Fibroblast of lung (primary cell): ENCODE results near the gene PTER. TPM values are rescaled to one million over a fixed set of nuclear protein-coding genes. Genes with fewer than 3 reads are reported as not detected.

ENCODE experiments used
- DNase-seq, 2 donors: peaks; one replicate each; pipeline versions ENCODE4 v3.0.0 to v3.0.0-alpha.2; 2010; ENCODE audit warnings: low read depth in 2 of 2
- H2AFZ ChIP-seq: 2 replicates; pipeline ENCODE4 v1.5.1; 2012; ENCODE audit warnings: low read length, control low read depth, inconsistent platforms
- H3K27ac ChIP-seq: 2 replicates; pipeline ENCODE4 v1.5.1; 2011; ENCODE audit warnings: low read length, control low read depth; ENCODE audit not compliant: insufficient read depth
- H3K27me3 ChIP-seq: 2 replicates; pipeline ENCODE4 v1.5.1; 2011; ENCODE audit warnings: mild to moderate bottlenecking, low read length; ENCODE audit not compliant: control insufficient read depth, insufficient read depth
- H3K36me3 ChIP-seq: 2 replicates; pipeline ENCODE4 v1.5.1; 2011; ENCODE audit warnings: low read length; ENCODE audit not compliant: control insufficient read depth, insufficient read depth
- H3K4me1 ChIP-seq: 2 replicates; pipeline ENCODE4 v1.5.1; 2011; ENCODE audit warnings: low read length; ENCODE audit not compliant: control insufficient read depth, insufficient read depth; ENCODE audit errors: extremely low read depth
- H3K4me2 ChIP-seq: 2 replicates; pipeline ENCODE4 v1.5.1; 2011; ENCODE audit warnings: low read length, control low read depth; ENCODE audit not compliant: insufficient read depth; ENCODE audit errors: extremely low read depth
- H3K4me3 ChIP-seq, 4 experiments: fragments of 200-600 bp in 1 of 4; sonication (generic) in 1 of 4; replicated peaks in 1 of 4; 2 replicates each; pipeline ENCODE4 v1.5.1; 2011 to 2016; ENCODE audit warnings: low read length in 4 of 4, low read depth in 3 of 4, mild to moderate bottlenecking in 3 of 4, control low read depth in 2 of 4, inconsistent platforms in 1 of 4, mixed read lengths in 1 of 4; ENCODE audit not compliant: insufficient read depth in 1 of 4; ENCODE audit errors: control extremely low read depth in 1 of 4
- H3K79me2 ChIP-seq: 2 replicates; pipeline ENCODE4 v1.5.1; 2012; ENCODE audit warnings: mild to moderate bottlenecking, low read length, inconsistent platforms; ENCODE audit not compliant: control insufficient read depth, insufficient read depth
- H3K9ac ChIP-seq: 2 replicates; pipeline ENCODE4 v1.5.1; 2011; ENCODE audit warnings: mild to moderate bottlenecking, low read length, control low read depth; ENCODE audit not compliant: insufficient read depth
- H3K9me3 ChIP-seq: 2 replicates; pipeline ENCODE4 v1.5.1; 2012; ENCODE audit warnings: low read depth, low read length; ENCODE audit not compliant: control insufficient read depth, insufficient read depth
- H4K20me1 ChIP-seq: 2 replicates; pipeline ENCODE4 v1.5.1; 2011; ENCODE audit warnings: low read length; ENCODE audit not compliant: control insufficient read depth, insufficient read depth; ENCODE audit errors: extremely low read depth
- EZH2 ChIP-seq: IDR thresholded peaks from 2 replicates; pipeline ENCODE4 v1.5.1; 2012; ENCODE audit warnings: low read length, control low read depth, mild to moderate bottlenecking; ENCODE audit errors: missing control alignments
- polyA plus RNA-seq, 2 donors: library from polyadenylated mRNA; depleted of rRNA in 1 of 2; stranded (reverse) in 1 of 2; unstranded in 1 of 2; fragments of >200 nt; gene quantifications; 2 replicates each; pipeline ENCODE4 v1.2.1, GENCODE V29; 2011 to 2012; ENCODE audit warnings: missing spikeins in 1 of 2
- total RNA-seq: library from RNA; depleted of rRNA; stranded (reverse); fragments of >200 nt; gene quantifications from 2 replicates; pipeline ENCODE4 v1.2.1, GENCODE V29; 2014
- TF ChIP-seq, protein P1 (sequence below), 2 donors: IDR thresholded peaks in 1 of 2; conservative IDR thresholded peaks in 1 of 2; 1 replicate in 1 of 2; 2 replicates in 1 of 2; pipeline ENCODE4 v1.5.1; 2011 to 2012; ENCODE audit warnings: low read length in 2 of 2, control low read depth in 1 of 2, inconsistent platforms in 1 of 2, low read depth in 1 of 2, mild to moderate bottlenecking in 1 of 2

The PTER gene
- total and polyA plus RNA-seq, 2 donors (not counting 1 experiment from before 2014, with no cell fraction given) = 8.8 to 10.4 TPM

DNA sequence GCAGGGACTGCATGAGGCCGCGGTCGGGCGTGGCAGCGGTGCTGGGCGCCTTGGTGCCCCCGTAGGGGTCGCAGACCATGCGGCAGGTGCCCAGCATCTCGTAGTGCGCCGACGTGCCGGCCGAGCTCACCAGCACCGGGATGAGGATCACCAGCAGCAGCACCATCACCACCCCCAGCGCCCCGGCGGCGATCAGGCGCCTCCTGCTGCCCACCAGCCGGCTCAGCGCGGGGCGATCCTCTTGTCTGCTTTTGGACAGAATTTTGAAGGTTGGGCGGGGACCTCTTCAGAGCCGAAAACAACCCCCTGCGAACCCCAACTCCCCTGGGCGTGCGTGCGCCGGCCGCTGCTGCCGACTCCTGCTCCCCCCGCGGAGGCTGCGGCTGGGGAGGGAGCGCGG, 84.1 kb downstream of the PTER start:
- no peaks in the 10 kb centered on the region for H4K20me1 ChIP-seq
- DNase-seq = peak; percentile 9 to 14
- no peak overlapping the region for H2AFZ ChIP-seq
- H3K4me1 ChIP-seq = no peaks in the 10 kb centered on the region
- H3K79me2 ChIP-seq = no peaks in the 10 kb centered on the region
- H3K27ac ChIP-seq = no peak overlapping the region
- H3K27me3 ChIP-seq = peaks cover 41% of the 10 kb centered on the region
- TF ChIP-seq EZH2 = peak; percentile 79
- TF ChIP-seq, protein P1, sequence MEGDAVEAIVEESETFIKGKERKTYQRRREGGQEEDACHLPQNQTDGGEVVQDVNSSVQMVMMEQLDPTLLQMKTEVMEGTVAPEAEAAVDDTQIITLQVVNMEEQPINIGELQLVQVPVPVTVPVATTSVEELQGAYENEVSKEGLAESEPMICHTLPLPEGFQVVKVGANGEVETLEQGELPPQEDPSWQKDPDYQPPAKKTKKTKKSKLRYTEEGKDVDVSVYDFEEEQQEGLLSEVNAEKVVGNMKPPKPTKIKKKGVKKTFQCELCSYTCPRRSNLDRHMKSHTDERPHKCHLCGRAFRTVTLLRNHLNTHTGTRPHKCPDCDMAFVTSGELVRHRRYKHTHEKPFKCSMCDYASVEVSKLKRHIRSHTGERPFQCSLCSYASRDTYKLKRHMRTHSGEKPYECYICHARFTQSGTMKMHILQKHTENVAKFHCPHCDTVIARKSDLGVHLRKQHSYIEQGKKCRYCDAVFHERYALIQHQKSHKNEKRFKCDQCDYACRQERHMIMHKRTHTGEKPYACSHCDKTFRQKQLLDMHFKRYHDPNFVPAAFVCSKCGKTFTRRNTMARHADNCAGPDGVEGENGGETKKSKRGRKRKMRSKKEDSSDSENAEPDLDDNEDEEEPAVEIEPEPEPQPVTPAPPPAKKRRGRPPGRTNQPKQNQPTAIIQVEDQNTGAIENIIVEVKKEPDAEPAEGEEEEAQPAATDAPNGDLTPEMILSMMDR (conservative IDR thresholded peaks at IDR 0.05 in 1 of 2, IDR thresholded peaks at IDR 0.05 in 1 of 2; ENCODE audit: low read depth in 1 of 2, low read length in 2 of 2) = peak; percentile 28 to 37
- peak overlapping the region; percentile 51 for H3K4me2 ChIP-seq
- H3K36me3 ChIP-seq = no peaks in the 10 kb centered on the region
- H3K4me3 ChIP-seq = peak overlapping the region; percentile 12 to 47 (median 28)
- no peaks in the 10 kb centered on the region for H3K9me3 ChIP-seq
- no peak overlapping the region for H3K9ac ChIP-seq

- no peak within 1 kb of the TSS for H3K9ac ChIP-seq
- H3K36me3 ChIP-seq = no peaks in the 10 kb centered on the region
- no peaks in the 10 kb centered on the region for H3K9me3 ChIP-seq
- no peaks in the 10 kb centered on the region for H4K20me1 ChIP-seq
- H2AFZ ChIP-seq = no peak within 1 kb of the TSS
- H3K4me2 ChIP-seq = peak within 1 kb of the TSS; percentile 59
- peaks cover 41% of the 10 kb centered on the region for H3K27me3 ChIP-seq
- H3K4me3 ChIP-seq = peak within 1 kb of the TSS; percentile 21 to 47 (median 40)
- no peaks in the 10 kb centered on the region for H3K4me1 ChIP-seq
- TF ChIP-seq, protein P1 (conservative IDR thresholded peaks at IDR 0.05 in 1 of 2, IDR thresholded peaks at IDR 0.05 in 1 of 2; ENCODE audit: low read depth in 1 of 2, low read length in 2 of 2) = no peak
- TF ChIP-seq EZH2 = peak; percentile 4
- H3K79me2 ChIP-seq = no peaks in the 10 kb centered on the region
- peak; percentile 34 to 42 for DNase-seq
- no peak within 1 kb of the TSS for H3K27ac ChIP-seq
Measured at GRCh38 chr10:16521311-16522016, 84.7 kb downstream of the PTER start, which contains the start of gene C1QL3. TSS of gene C1QL3 (minus strand) at chr10:16521879. CDS start at chr10:16521065, 814 bp downstream.

DNA sequence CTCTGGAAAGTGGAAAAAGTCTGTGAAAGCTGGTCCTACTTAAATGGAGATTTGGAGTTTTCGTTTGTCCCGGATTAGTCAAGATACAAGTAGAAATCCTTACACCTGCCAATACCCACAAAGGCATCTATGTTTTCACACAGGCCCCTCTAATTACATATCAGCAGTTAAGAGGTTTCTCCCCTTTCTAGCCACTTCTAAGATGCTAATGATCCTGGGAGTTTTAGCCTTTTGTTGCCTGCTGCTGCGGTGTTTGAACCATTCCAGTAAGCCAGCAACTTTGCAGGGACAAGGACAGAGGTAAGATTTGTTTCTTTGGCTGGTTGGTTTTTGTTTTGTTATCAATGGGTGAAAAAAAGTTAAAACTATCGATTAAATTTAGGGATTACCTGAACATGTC, 90.6 kb downstream of the PTER start:
- Histone ChIP-seq H3K9ac (no peak overlapping the region), H3K79me2 (no peaks in the 10 kb centered on the region), H3K9me3 (no peaks in the 10 kb centered on the region), H3K4me2 (no peak overlapping the region), H3K36me3 (no peaks in the 10 kb centered on the region), H3K27ac (no peak overlapping the region), H4K20me1 (no peaks in the 10 kb centered on the region), H3K4me3 (no peak overlapping the region), H2AFZ (no peak overlapping the region), H3K27me3 (peaks cover 16% of the 10 kb centered on the region), H3K4me1 (no peaks in the 10 kb centered on the region)
- no peak for DNase-seq
- TF ChIP-seq, protein P1 (conservative IDR thresholded peaks at IDR 0.05 in 1 of 2, IDR thresholded peaks at IDR 0.05 in 1 of 2; ENCODE audit: low read depth in 1 of 2, low read length in 2 of 2) = no peak
- TF ChIP-seq EZH2 = no peak
